Measurements from ENCODE around the gene NUDT8.

DNA sequence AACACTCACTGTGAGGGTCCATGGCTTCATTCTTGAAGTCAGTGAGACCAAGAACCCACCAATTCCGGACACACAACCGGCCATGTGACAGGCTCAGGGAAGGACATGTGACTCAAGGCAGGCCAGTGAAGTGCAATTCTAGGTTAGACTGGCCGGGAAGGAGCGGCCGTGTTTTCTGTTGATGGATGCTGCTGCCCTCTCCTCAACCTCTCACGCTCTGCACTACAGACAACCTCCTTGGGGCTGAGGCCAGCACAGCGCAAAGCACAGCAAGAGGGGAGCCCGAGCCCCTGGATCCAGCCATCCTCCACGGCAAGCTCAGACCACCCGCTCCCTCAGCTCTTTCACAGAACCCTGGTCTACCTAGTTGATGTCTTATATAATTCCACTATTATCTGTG is 2.8 kb downstream of the NUDT8 start:
- no peak for TF ChIP-seq POLR2A (IDR thresholded peaks at IDR 0.05)
- TF ChIP-seq, protein P1, sequence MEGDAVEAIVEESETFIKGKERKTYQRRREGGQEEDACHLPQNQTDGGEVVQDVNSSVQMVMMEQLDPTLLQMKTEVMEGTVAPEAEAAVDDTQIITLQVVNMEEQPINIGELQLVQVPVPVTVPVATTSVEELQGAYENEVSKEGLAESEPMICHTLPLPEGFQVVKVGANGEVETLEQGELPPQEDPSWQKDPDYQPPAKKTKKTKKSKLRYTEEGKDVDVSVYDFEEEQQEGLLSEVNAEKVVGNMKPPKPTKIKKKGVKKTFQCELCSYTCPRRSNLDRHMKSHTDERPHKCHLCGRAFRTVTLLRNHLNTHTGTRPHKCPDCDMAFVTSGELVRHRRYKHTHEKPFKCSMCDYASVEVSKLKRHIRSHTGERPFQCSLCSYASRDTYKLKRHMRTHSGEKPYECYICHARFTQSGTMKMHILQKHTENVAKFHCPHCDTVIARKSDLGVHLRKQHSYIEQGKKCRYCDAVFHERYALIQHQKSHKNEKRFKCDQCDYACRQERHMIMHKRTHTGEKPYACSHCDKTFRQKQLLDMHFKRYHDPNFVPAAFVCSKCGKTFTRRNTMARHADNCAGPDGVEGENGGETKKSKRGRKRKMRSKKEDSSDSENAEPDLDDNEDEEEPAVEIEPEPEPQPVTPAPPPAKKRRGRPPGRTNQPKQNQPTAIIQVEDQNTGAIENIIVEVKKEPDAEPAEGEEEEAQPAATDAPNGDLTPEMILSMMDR (IDR thresholded peaks at IDR 0.05), result no peak

Measured in thyroid gland (tissue), 4 donors.